Vagina (tissue), 2 donors: ENCODE results near the gene SCFD2.

Source experiments
- CTCF ChIP-seq, 3 experiments: fragments of 450-650 bp in 2 of 3; fragments of 200-600 bp in 1 of 3; sonication (generic) in 1 of 3; IDR thresholded peaks; one replicate each; pipeline ENCODE4 v1.5.1; 2017 to 2019; ENCODE audit warnings: antibody characterized with exemption in 3 of 3, mild to moderate bottlenecking in 2 of 3, moderate library complexity in 2 of 3
- POLR2A ChIP-seq, 2 donors: fragments of 450-650 bp; IDR thresholded peaks; one replicate each; pipeline ENCODE4 v1.6.1; 2017; ENCODE audit warnings: antibody characterized with exemption in 2 of 2, mild to moderate bottlenecking in 2 of 2, moderate library complexity in 2 of 2

GRCh38 chr4:52932591-52933470 is 433.0 kb downstream of the SCFD2 start:
- TF ChIP-seq POLR2A (IDR thresholded peaks at IDR 0.05), result no peak
- TF ChIP-seq CTCF (IDR thresholded peaks at IDR 0.05), result no peak
